SK-N-SH treated with all-trans-retinoic acid at 6 μM for 48 hours (cell line): ENCODE results near the gene HLCS.

Experiments
- ATAC-seq: fragments of 200-7000 bp; cut with Tn5 transposase; 3 replicates; pipeline ENCODE4 v1.9.1; 2020; ENCODE audit warnings: mild to moderate bottlenecking, moderate library complexity
- ARNTL ChIP-seq: fragments of 450-650 bp; formaldehyde crosslinking; IDR thresholded peaks from 2 replicates; pipeline ENCODE4 v1.5.0; 2020; ENCODE audit warnings: low read depth, mild to moderate bottlenecking, moderate library complexity, borderline replicate concordance
- BACH2 ChIP-seq: fragments of 250-450 bp; sonication (Bioruptor Pico); IDR thresholded peaks from 2 replicates; pipeline ENCODE4 v1.9.0; 2021; ENCODE audit warnings: mild to moderate bottlenecking, borderline replicate concordance
- CSDC2 ChIP-seq: fragments of 250-450 bp; sonication (Bioruptor Pico); IDR thresholded peaks from 2 replicates; pipeline ENCODE4 v1.5.0; 2020; ENCODE audit warnings: mild to moderate bottlenecking, moderate library complexity
- CSRNP3 ChIP-seq: fragments of 250-450 bp; sonication (Bioruptor Pico); IDR thresholded peaks from 2 replicates; pipeline ENCODE4 v1.5.1; 2021; ENCODE audit warnings: mild to moderate bottlenecking, moderate library complexity
- ESRRG ChIP-seq: fragments of 250-450 bp; sonication (Bioruptor Pico); IDR thresholded peaks from 2 replicates; pipeline ENCODE4 v1.6.1; 2021; ENCODE audit warnings: mild to moderate bottlenecking
- GLIS3 ChIP-seq: fragments of 250-450 bp; sonication (Bioruptor Pico); IDR thresholded peaks from 2 replicates; pipeline ENCODE4 v1.5.0; 2020; ENCODE audit warnings: mild to moderate bottlenecking, moderate library complexity
- ISL1 ChIP-seq: fragments of 250-450 bp; sonication (Bioruptor Pico); IDR thresholded peaks from 2 replicates; pipeline ENCODE4 v2.1.2; 2022; ENCODE audit warnings: mild to moderate bottlenecking, moderate library complexity
- OSR1 ChIP-seq: fragments of 250-450 bp; sonication (Bioruptor Pico); IDR thresholded peaks from 2 replicates; pipeline ENCODE4 v1.8.0; 2022; ENCODE audit warnings: moderate library complexity, mild to moderate bottlenecking, inconsistent platforms
- POU6F1 ChIP-seq: fragments of 250-450 bp; sonication (Bioruptor Pico); IDR thresholded peaks from 2 replicates; pipeline ENCODE4 v1.8.0; 2021; ENCODE audit warnings: low read depth, mild to moderate bottlenecking, moderate library complexity, borderline replicate concordance
- PPARA ChIP-seq: fragments of 250-450 bp; sonication (Bioruptor Pico); IDR thresholded peaks from 2 replicates; pipeline ENCODE4 v1.5.0; 2020; ENCODE audit warnings: mild to moderate bottlenecking, borderline replicate concordance
- RARB ChIP-seq: fragments of 250-450 bp; sonication (Bioruptor Pico); IDR thresholded peaks from 2 replicates; pipeline ENCODE4 v1.8.0; 2021; ENCODE audit warnings: mild to moderate bottlenecking, moderate library complexity
- SNAI2 ChIP-seq: fragments of 250-450 bp; sonication (Bioruptor Pico); IDR thresholded peaks from 2 replicates; pipeline ENCODE4 v1.5.0; 2020; ENCODE audit warnings: mild to moderate bottlenecking, moderate library complexity
- TCF4 ChIP-seq: fragments of 250-450 bp; sonication (Bioruptor Pico); IDR thresholded peaks from 2 replicates; pipeline ENCODE4 v1.8.0; 2021; ENCODE audit warnings: mild to moderate bottlenecking, moderate library complexity, borderline replicate concordance
- TOX ChIP-seq: fragments of 250-450 bp; sonication (Bioruptor Pico); IDR thresholded peaks from 2 replicates; pipeline ENCODE4 v1.8.0; 2021; ENCODE audit warnings: mild to moderate bottlenecking, moderate library complexity, borderline replicate concordance
- ZC3H10 ChIP-seq: fragments of 250-450 bp; sonication (Bioruptor Pico); IDR thresholded peaks from 2 replicates; pipeline ENCODE4 v1.5.1; 2021; ENCODE audit warnings: mild to moderate bottlenecking, moderate library complexity
- ZFP3 ChIP-seq: fragments of 250-450 bp; sonication (Bioruptor Pico); IDR thresholded peaks from 2 replicates; pipeline ENCODE4 v1.5.0; 2020; ENCODE audit warnings: mild to moderate bottlenecking, moderate library complexity
- ZFP30 ChIP-seq: fragments of 450-650 bp; formaldehyde crosslinking; IDR thresholded peaks from 2 replicates; pipeline ENCODE4 v1.5.0; 2022; ENCODE audit warnings: mild to moderate bottlenecking, moderate library complexity
- ZNF8 ChIP-seq: fragments of 450-650 bp; formaldehyde crosslinking; IDR thresholded peaks from 2 replicates; pipeline ENCODE4 v1.5.0; 2020; ENCODE audit warnings: mild to moderate bottlenecking, moderate library complexity
- TF ChIP-seq, protein P1 (sequence below): fragments of 250-450 bp; sonication (Bioruptor Pico); IDR thresholded peaks from 2 replicates; pipeline ENCODE4 v1.8.0; 2020; ENCODE audit warnings: mild to moderate bottlenecking, moderate library complexity, borderline replicate concordance

The HLCS gene

DNA sequence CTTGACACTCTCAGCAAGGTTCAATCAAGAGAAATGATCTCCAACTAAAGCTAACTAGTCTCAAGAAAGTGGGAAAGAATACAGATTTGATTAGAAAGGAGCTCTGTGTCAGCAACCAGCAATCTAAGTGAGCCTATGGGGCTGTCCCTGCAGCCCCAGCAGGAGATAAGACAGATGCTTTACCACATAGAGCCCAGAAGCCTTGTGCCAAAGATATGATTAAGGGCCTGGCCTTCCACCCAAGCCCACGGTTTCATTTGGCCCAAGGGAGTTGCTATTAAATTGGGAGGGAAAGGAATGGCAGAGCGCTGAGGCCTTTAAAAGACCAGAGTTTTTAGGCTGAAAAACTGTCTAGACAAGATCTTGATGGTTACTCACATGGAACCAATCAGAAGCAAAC, 74.8 kb downstream of the HLCS start:
- TF ChIP-seq ARNTL (CRISPR knock-in tag) (no peak), TOX (no peak), ZFP30 (CRISPR knock-in tag) (no peak), CSRNP3 (CRISPR knock-in tag) (no peak)
- no peak for ATAC-seq

GRCh38 chr21:36891121-36891520, 75.3 kb downstream of the HLCS start:
- ATAC-seq, result no peak
- TF ChIP-seq ARNTL (CRISPR knock-in tag) (no peak), TCF4 (CRISPR knock-in tag) (no peak), CSDC2 (no peak), ZC3H10 (CRISPR knock-in tag) (no peak), POU6F1 (CRISPR knock-in tag) (no peak), CSRNP3 (CRISPR knock-in tag) (no peak), RARB (no peak), BACH2 (CRISPR knock-in tag) (no peak), ESRRG (no peak)
- TF ChIP-seq, protein P1, sequence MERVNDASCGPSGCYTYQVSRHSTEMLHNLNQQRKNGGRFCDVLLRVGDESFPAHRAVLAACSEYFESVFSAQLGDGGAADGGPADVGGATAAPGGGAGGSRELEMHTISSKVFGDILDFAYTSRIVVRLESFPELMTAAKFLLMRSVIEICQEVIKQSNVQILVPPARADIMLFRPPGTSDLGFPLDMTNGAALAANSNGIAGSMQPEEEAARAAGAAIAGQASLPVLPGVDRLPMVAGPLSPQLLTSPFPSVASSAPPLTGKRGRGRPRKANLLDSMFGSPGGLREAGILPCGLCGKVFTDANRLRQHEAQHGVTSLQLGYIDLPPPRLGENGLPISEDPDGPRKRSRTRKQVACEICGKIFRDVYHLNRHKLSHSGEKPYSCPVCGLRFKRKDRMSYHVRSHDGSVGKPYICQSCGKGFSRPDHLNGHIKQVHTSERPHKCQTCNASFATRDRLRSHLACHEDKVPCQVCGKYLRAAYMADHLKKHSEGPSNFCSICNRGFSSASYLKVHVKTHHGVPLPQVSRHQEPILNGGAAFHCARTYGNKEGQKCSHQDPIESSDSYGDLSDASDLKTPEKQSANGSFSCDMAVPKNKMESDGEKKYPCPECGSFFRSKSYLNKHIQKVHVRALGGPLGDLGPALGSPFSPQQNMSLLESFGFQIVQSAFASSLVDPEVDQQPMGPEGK (CRISPR knock-in tag), result no peak

GRCh38 chr21:36890086-36890485, 76.4 kb downstream of the HLCS start:
- TF ChIP-seq TOX (no peak), ZFP3 (CRISPR knock-in tag) (no peak), ZFP30 (CRISPR knock-in tag) (no peak), OSR1 (no peak), ZC3H10 (CRISPR knock-in tag) (no peak), PPARA (CRISPR knock-in tag) (no peak), CSDC2 (no peak), SNAI2 (CRISPR knock-in tag) (no peak), CSRNP3 (CRISPR knock-in tag) (no peak), BACH2 (CRISPR knock-in tag) (no peak), ZNF8 (CRISPR knock-in tag) (no peak), GLIS3 (CRISPR knock-in tag) (no peak), ISL1 (CRISPR knock-in tag) (no peak), POU6F1 (CRISPR knock-in tag) (no peak), ESRRG (no peak), ARNTL (CRISPR knock-in tag) (no peak)
- TF ChIP-seq, protein P1 (CRISPR knock-in tag), result no peak
- no peak for ATAC-seq
